ENCODE data around the gene CAV1. TPM values are rescaled to one million over a fixed set of nuclear protein-coding genes. Genes with fewer than 3 reads are reported as not detected.

CAV1 gene
- total RNA-seq, 2 experiments from 2014 or later: not detected

DNA sequence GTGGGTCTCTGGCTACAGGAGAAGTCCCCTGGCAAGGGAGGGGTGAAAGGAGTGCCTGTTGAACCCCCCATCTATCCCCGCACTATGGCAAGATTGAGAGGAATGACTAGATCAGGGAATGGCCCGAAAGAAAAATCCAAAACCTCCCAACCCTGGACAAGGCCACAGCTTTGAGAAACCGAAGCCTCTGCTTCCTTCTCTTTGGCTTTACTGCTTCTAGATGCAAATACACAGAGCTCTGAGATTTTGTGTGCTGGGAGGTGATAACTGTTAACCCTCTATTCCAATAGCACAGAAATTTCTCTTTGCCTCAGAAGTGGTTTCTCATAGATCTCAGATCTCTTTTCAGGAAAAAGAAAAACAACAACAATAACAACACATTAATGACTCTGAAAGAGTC is 15.0 kb downstream of the CAV1 start:
- peaks cover 2% of the 10 kb centered on the region for H3K9me3 Mint-ChIP-seq
- DNase-seq (no peak), ATAC-seq (ENCODE audit: poor library complexity) (no peak)
- H3K36me3 Mint-ChIP-seq (ENCODE audit: low read depth): no peaks in the 10 kb centered on the region
- H3K27me3 Mint-ChIP-seq: peaks cover 54% of the 10 kb centered on the region
- peaks cover 0 to 3% of the 10 kb centered on the region in 2 experiments for H3K9me3 ChIP-seq (ENCODE audit: control insufficient read depth in 1 of 2, insufficient read depth in 1 of 2, low read length in 2 of 2)
- intact Hi-C loops (cut with DNase I, micrococcal nuclease): no loop called here
- ChIA-PET POLR2A (no interaction called here), CTCF (no interaction called here)
- no peak overlapping the region for H3K4me3 Mint-ChIP-seq
- H3K27me3 ChIP-seq (ENCODE audit: control insufficient read depth in 1 of 2, insufficient read depth in 2 of 2, low read length in 2 of 2): peaks cover 0 to 8% of the 10 kb centered on the region in 2 experiments
- H3K4me3 ChIP-seq (ENCODE audit: low read length): no peak overlapping the region
- no peaks in the 10 kb centered on the region for H3K4me1 Mint-ChIP-seq (ENCODE audit: low read depth)
- no peaks in the 10 kb centered on the region for H3K4me1 ChIP-seq (ENCODE audit: insufficient read depth, low read length)
- no peaks in the 10 kb centered on the region for H3K36me3 ChIP-seq (ENCODE audit: insufficient read depth, low read length)
- H3K27ac Mint-ChIP-seq: no peak overlapping the region
- TF ChIP-seq, protein P1, sequence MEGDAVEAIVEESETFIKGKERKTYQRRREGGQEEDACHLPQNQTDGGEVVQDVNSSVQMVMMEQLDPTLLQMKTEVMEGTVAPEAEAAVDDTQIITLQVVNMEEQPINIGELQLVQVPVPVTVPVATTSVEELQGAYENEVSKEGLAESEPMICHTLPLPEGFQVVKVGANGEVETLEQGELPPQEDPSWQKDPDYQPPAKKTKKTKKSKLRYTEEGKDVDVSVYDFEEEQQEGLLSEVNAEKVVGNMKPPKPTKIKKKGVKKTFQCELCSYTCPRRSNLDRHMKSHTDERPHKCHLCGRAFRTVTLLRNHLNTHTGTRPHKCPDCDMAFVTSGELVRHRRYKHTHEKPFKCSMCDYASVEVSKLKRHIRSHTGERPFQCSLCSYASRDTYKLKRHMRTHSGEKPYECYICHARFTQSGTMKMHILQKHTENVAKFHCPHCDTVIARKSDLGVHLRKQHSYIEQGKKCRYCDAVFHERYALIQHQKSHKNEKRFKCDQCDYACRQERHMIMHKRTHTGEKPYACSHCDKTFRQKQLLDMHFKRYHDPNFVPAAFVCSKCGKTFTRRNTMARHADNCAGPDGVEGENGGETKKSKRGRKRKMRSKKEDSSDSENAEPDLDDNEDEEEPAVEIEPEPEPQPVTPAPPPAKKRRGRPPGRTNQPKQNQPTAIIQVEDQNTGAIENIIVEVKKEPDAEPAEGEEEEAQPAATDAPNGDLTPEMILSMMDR (IDR thresholded peaks at IDR 0.05): no peak
- H3K27ac ChIP-seq (ENCODE audit: low read depth in 1 of 2, low read length in 2 of 2): no peak overlapping the region

DNA sequence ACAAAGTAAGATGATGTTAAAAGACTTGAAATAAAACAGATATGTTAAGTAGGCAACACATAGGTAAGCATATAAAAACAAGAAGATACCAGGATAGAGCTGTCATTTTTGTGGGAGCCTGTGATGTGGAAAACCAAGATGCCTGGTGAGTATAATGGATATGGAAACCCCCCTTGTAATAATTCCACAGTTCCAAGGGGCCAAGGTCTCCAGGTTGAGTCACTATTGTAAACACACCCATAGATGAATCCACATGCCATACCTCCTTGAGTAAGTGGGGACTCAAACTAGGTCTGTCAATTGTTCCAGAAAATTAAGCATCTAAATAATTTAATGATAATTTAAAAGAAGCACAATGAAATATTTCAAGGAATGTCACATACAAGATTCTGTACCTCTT is 15.9 kb downstream of the CAV1 start:
- intact Hi-C loops (cut with DNase I, micrococcal nuclease): no loop called here
- Histone ChIP-seq H3K27me3 (ENCODE audit: control insufficient read depth in 1 of 2, insufficient read depth in 2 of 2, low read length in 2 of 2) (peaks cover 0 to 7% of the 10 kb centered on the region in 2 experiments), H3K27ac (ENCODE audit: low read depth in 1 of 2, low read length in 2 of 2) (no peak overlapping the region), H3K4me3 (ENCODE audit: low read length) (no peak overlapping the region), H3K36me3 (ENCODE audit: insufficient read depth, low read length) (no peaks in the 10 kb centered on the region), H3K9me3 (ENCODE audit: control insufficient read depth in 1 of 2, insufficient read depth in 1 of 2, low read length in 2 of 2) (peaks cover 0 to 3% of the 10 kb centered on the region in 2 experiments), H3K4me1 (ENCODE audit: insufficient read depth, low read length) (no peaks in the 10 kb centered on the region)
- no peaks in the 10 kb centered on the region for H3K36me3 Mint-ChIP-seq (ENCODE audit: low read depth)
- TF ChIP-seq, protein P1 (IDR thresholded peaks at IDR 0.05): no peak
- DNase-seq: no peak
- ATAC-seq (ENCODE audit: poor library complexity): no peak
- no peaks in the 10 kb centered on the region for H3K4me1 Mint-ChIP-seq (ENCODE audit: low read depth)
- CTCF ChIA-PET: no interaction called here
- H3K4me3 Mint-ChIP-seq: no peak overlapping the region
- peaks cover 53% of the 10 kb centered on the region for H3K27me3 Mint-ChIP-seq
- POLR2A ChIA-PET: no interaction called here
- H3K27ac Mint-ChIP-seq: no peak overlapping the region
- H3K9me3 Mint-ChIP-seq: peaks cover 2% of the 10 kb centered on the region

DNA sequence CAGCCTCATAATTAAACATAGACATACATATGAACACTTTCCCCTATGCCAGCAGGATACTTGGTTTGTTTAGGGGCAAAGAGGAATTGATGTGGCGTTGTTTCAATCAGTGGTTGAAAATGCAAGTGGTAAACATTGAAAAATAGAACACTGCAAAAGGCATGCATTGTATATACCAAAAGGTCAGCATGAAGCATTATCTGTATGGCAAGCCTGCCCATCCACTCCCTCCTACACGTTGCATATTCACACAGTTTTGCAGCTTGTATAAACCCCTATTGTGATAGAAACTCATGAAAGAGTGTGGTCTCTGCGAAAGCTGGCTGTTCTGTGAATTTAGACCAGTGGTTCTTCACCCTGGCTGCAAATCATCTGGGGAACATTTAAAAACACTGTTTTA is 17.1 kb downstream of the CAV1 start:
- Mint-ChIP-seq H3K27ac (no peak overlapping the region), H3K9me3 (peaks cover 2% of the 10 kb centered on the region), H3K27me3 (peaks cover 47% of the 10 kb centered on the region), H3K4me3 (no peak overlapping the region), H3K4me1 (ENCODE audit: low read depth) (no peaks in the 10 kb centered on the region), H3K36me3 (ENCODE audit: low read depth) (no peaks in the 10 kb centered on the region)
- peaks cover 0 to 7% of the 10 kb centered on the region in 2 experiments for H3K27me3 ChIP-seq (ENCODE audit: control insufficient read depth in 1 of 2, insufficient read depth in 2 of 2, low read length in 2 of 2)
- no peak overlapping the region for H3K4me3 ChIP-seq (ENCODE audit: low read length)
- peaks cover 0 to 3% of the 10 kb centered on the region in 2 experiments for H3K9me3 ChIP-seq (ENCODE audit: control insufficient read depth in 1 of 2, insufficient read depth in 1 of 2, low read length in 2 of 2)
- TF ChIP-seq, protein P1 (IDR thresholded peaks at IDR 0.05): no peak
- no peak overlapping the region for H3K27ac ChIP-seq (ENCODE audit: low read depth in 1 of 2, low read length in 2 of 2)
- ChIA-PET POLR2A (no interaction called here), CTCF (no interaction called here)
- intact Hi-C loops (cut with DNase I, micrococcal nuclease): no loop called here
- ATAC-seq (ENCODE audit: poor library complexity): no peak
- no peak for DNase-seq
- no peaks in the 10 kb centered on the region for H3K4me1 ChIP-seq (ENCODE audit: insufficient read depth, low read length)
- no peaks in the 10 kb centered on the region for H3K36me3 ChIP-seq (ENCODE audit: insufficient read depth, low read length)

Measured in CD4-positive, alpha-beta T cell (primary cell).